HEK293T (cell line): ENCODE measurements around the gene CENPV.
"Not testable (repeated sequence)": the region's sequence is repeated elsewhere in the genome, so short reads cannot be mapped to it uniquely, and the experiment has no call there.

Experiments used
- CTCF ChIA-PET: fragments of 350-600 bp; formaldehyde crosslinking; extraction: SDS; loops from one replicate; lab custom pipeline; 2021; ENCODE audit warnings: antibody characterized with exemption, inconsistent platforms; lab: Yijun Ruan, JAX
- POLR2A ChIA-PET: fragments of 350-600 bp; formaldehyde crosslinking; extraction: SDS; loops from one replicate; lab custom pipeline; 2020; ENCODE audit warnings: antibody characterized with exemption, inconsistent platforms; lab: Yijun Ruan, JAX
- DNase-seq: peaks from one replicate; pipeline ENCODE4 v3.0.0; 2012; ENCODE audit warnings: mixed read lengths; ENCODE audit errors: extremely low spot score
- ARNT ChIP-seq: fragments of 450-650 bp; IDR thresholded peaks from 2 replicates; pipeline ENCODE4 v1.6.1; 2017; ENCODE audit warnings: mild to moderate bottlenecking
- BHLHE40 ChIP-seq: fragments of 450-650 bp; IDR thresholded peaks from 2 replicates; pipeline ENCODE4 v1.6.1; 2016; ENCODE audit warnings: mild to moderate bottlenecking, moderate library complexity, borderline replicate concordance
- CTBP1 ChIP-seq: fragments of 450-650 bp; IDR thresholded peaks from 2 replicates; pipeline ENCODE4 v1.6.1; 2016; ENCODE audit warnings: borderline replicate concordance
- ELF4 ChIP-seq: fragments of 450-650 bp; IDR thresholded peaks from 2 replicates; pipeline ENCODE4 v1.6.1; 2017; ENCODE audit warnings: antibody characterized with exemption
- FOXA1 ChIP-seq: fragments of 450-650 bp; IDR thresholded peaks from 2 replicates; pipeline ENCODE4 v1.6.1; 2016; ENCODE audit warnings: mild to moderate bottlenecking
- FOXK2 ChIP-seq: fragments of 450-650 bp; IDR thresholded peaks from 2 replicates; pipeline ENCODE4 v1.6.1; 2016; ENCODE audit warnings: mild to moderate bottlenecking
- FOXM1 ChIP-seq: fragments of 450-650 bp; IDR thresholded peaks from 2 replicates; pipeline ENCODE4 v1.6.1; 2017; ENCODE audit warnings: mild to moderate bottlenecking, borderline replicate concordance
- HDGF ChIP-seq: fragments of 450-650 bp; IDR thresholded peaks from 2 replicates; pipeline ENCODE4 v1.6.1; 2017; ENCODE audit warnings: antibody characterized with exemption, borderline replicate concordance
- L3MBTL2 ChIP-seq: fragments of 450-650 bp; conservative IDR thresholded peaks from 2 replicates; pipeline ENCODE4 v1.6.1; 2016; ENCODE audit warnings: mild to moderate bottlenecking
- LEF1 ChIP-seq: fragments of 450-650 bp; IDR thresholded peaks from 2 replicates; pipeline ENCODE4 v1.6.1; 2017; ENCODE audit warnings: mild to moderate bottlenecking, borderline replicate concordance
- NFRKB ChIP-seq: fragments of 450-650 bp; IDR thresholded peaks from 2 replicates; pipeline ENCODE4 v1.6.1; 2016; ENCODE audit warnings: mild to moderate bottlenecking, moderate library complexity
- PKNOX1 ChIP-seq: fragments of 450-650 bp; IDR thresholded peaks from 2 replicates; pipeline ENCODE4 v1.6.1; 2016
- SP1 ChIP-seq: fragments of 450-650 bp; IDR thresholded peaks from 2 replicates; pipeline ENCODE4 v1.6.1; 2017
- SUZ12 ChIP-seq: fragments of 450-650 bp; IDR thresholded peaks from 2 replicates; pipeline ENCODE4 v1.6.1; 2016; ENCODE audit warnings: mild to moderate bottlenecking
- TARDBP ChIP-seq: fragments of 450-650 bp; IDR thresholded peaks from 2 replicates; pipeline ENCODE4 v1.6.1; 2016
- ZNF384 ChIP-seq: fragments of 450-650 bp; IDR thresholded peaks from 2 replicates; pipeline ENCODE4 v1.6.1; 2016

The CENPV gene

GRCh38 chr17:16353317-16354174 is at the start of gene CENPV:
TSS of gene CENPV (minus strand) at chr17:16353469. CDS start at chr17:16353436, 33 bp downstream.
- ChIA-PET CTCF (interaction anchor here (0.6 to 4.6 kb wide), 5 partner anchors 10 to 48 kb away, joined by 3 to 33 read pairs (median 4); no protein-coding TSS in a partner anchor), POLR2A (interaction anchor here (0.6 to 4.3 kb wide), 17 partner anchors 11 to 342 kb away, joined by 3 to 38 read pairs (median 6); partner anchors contain the start of genes NCOR1 and UBB)
- TF ChIP-seq ZNF384, result no peak
- no peak for TF ChIP-seq FOXK2
- TF ChIP-seq SP1, result no peak
- TF ChIP-seq L3MBTL2, result peak; percentile 75
- TF ChIP-seq TARDBP, result no peak
- TF ChIP-seq ELF4, result no peak
- TF ChIP-seq NFRKB, result no peak
- no peak for TF ChIP-seq FOXA1
- TF ChIP-seq PKNOX1, result no peak
- peak; percentile 51; the same call in 1 of the 2 replicates for TF ChIP-seq FOXM1
- TF ChIP-seq CTBP1, result no peak
- no peak for TF ChIP-seq BHLHE40
- no peak for TF ChIP-seq ARNT
- peak; percentile 81 for DNase-seq

DNA sequence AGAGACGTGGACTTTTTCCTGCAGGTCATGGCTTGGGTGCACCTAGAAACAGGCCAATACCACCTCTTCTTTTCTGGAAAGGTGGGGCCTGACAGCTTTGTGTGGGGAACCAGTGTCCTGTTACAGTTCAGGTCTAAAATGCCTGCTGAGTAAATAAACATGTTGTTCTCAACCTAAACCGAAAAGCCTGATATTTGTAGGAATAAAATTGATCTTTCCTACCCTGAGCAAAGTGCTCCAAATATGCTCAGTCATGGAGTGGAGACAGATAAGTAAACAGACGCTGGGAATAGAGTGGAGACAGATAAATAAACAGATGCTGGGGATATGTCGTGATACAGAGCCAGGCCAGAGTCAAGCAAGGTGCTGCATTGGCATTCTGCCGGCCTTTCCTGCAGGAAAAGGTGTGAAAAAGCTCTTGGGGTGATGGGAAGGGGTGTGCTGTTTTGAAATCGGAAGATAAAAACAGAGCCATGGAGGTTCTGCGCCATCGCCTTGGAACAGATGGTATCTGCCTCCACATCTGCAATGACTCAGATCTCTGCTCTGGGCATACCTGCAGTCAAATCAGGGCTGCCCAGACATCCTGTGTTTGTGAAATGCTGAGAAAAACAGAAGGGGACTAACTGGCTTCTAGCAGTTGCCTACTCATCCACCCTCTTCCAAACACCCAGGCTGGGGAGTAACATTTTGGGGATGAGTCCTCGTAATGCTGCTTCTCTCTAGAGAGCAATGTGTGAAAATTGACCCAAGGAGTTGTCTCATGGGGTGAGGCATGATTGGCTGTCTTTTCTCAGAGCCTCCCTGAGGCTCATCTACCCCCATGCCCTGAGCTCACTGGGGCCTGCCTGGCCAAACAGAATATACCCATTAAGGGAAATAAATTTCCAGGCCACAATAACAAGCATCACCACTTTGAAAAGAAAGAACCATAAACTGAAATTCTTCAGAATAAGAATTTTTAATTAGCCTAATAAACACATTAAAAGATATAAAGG is 45.3 kb upstream of the CENPV start:
- POLR2A ChIA-PET, result interaction anchor here (0.8 kb wide), 1 partner anchor 16 kb away, joined by 4 read pairs; no protein-coding TSS in a partner anchor
- no peak for DNase-seq
- CTCF ChIA-PET, result interaction anchor here (1.1 kb wide), 1 partner anchor 35 kb away, joined by 6 read pairs; no protein-coding TSS in a partner anchor
- TF ChIP-seq TARDBP (no peak), ELF4 (no peak), BHLHE40 (no peak), ZNF384 (no peak), FOXK2 (no peak), LEF1 (no peak), FOXM1 (no peak), CTBP1 (no peak), SUZ12 (no peak), NFRKB (no peak), SP1 (no peak), PKNOX1 (no peak), L3MBTL2 (no peak), ARNT (no peak), FOXA1 (no peak), HDGF (no peak)

- POLR2A ChIA-PET, result interaction anchor here (0.9 to 2.7 kb wide), 4 partner anchors 9 to 139 kb away, joined by 3 to 7 read pairs (median 5); partner anchors contain the start of gene UBB
Measured at GRCh38 chr17:16396693-16397092, 43.4 kb upstream of the CENPV start.

GRCh38 chr17:16395887-16396286 is 42.6 kb upstream of the CENPV start:
- not testable (repeated sequence) for DNase-seq
- ChIA-PET CTCF (interaction anchor here (1.4 kb wide), 1 partner anchor 32 kb away, joined by 3 read pairs; no protein-coding TSS in a partner anchor), POLR2A (interaction anchor here (1.8 to 2.7 kb wide), 2 partner anchors 8 to 43 kb away, joined by 6 to 7 read pairs; no protein-coding TSS in a partner anchor)

More at GRCh38 chr17:16396693-16397092, 43.4 kb upstream of the CENPV start:
- DNase-seq, result not testable (repeated sequence)
- CTCF ChIA-PET, result interaction anchor here (1.4 kb wide), 1 partner anchor 33 kb away, joined by 3 read pairs; no protein-coding TSS in a partner anchor

DNA sequence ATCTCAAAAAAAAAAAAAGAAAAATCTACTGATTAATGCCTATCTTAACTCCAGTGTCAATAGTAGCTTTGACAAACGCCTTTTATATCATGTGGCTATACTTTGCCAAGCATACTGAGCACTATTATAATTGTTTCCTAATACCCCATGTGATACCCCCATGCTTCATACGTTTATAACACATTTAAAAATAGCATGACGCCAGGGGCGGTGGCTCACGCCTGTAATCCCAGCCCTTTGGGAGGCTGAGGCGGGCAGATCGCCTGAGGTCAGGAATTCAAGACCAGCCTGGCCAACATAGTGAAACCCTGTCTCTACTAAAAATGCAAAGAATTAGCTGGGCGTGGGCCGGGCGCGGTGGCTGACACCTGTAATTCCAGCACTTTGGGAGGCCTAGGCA is 39.2 kb upstream of the CENPV start:
- CTCF ChIA-PET, result interaction anchor here (0.7 kb wide), 1 partner anchor 326 kb away, joined by 3 read pairs; no protein-coding TSS in a partner anchor
- POLR2A ChIA-PET, DNase-seq: not testable (repeated sequence)

DNA sequence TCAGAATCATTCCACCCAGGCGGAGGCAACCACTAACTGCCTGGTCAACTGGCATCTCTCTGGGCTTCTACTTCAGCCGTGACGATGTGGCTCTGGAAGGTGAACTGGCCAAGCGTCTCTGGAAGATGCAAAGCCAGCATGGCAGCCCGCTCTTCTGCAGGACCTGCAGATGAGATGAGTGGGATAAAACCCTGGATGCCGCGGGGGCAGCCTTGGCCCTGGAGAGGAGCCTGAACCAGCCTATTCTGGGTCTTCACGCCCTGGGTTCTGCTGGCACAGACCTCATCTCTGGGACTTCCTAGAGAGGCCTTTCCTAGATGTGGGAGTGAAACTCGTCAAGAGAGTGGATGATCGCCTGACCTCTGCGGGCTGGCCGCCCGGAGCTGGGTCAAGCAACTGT is 38.2 kb upstream of the CENPV start:
- DNase-seq, result no peak
- ChIA-PET CTCF (interaction anchor here (0.6 kb wide), 1 partner anchor 39 kb away, joined by 3 read pairs; no protein-coding TSS in a partner anchor), POLR2A (interaction anchor here (1.1 kb wide), 1 partner anchor 47 kb away, joined by 3 read pairs; no protein-coding TSS in a partner anchor)
- TF ChIP-seq SUZ12 (no peak), FOXK2 (no peak), ELF4 (no peak), ARNT (no peak), CTBP1 (no peak), FOXM1 (no peak), SP1 (no peak), L3MBTL2 (no peak), PKNOX1 (no peak)
